Skin of body (tissue), 2 donors: ENCODE results near the gene PLCH2. TPM values are rescaled to one million over a fixed set of nuclear protein-coding genes. Genes with fewer than 3 reads are reported as not detected.
"Not testable (repeated sequence)": the region's sequence is repeated elsewhere in the genome, so short reads cannot be mapped to it uniquely, and the experiment has no call there.

ENCODE experiments used
- DNase-seq: peaks from one replicate; lab custom pipeline; 2025; lab: John Stamatoyannopoulos, UW
- total RNA-seq: library from RNA; depleted of rRNA; stranded (reverse); fragments of >200 nt; gene quantifications from one replicate; pipeline ENCODE4 v1.2.3, GENCODE V29; 2014

The PLCH2 gene
- total RNA-seq, 1 donor from 2014 or later, result 15.3 TPM

- no peak for DNase-seq
Observed at GRCh38 chr1:2544093-2544874, 68.2 kb downstream of the PLCH2 start.

DNA sequence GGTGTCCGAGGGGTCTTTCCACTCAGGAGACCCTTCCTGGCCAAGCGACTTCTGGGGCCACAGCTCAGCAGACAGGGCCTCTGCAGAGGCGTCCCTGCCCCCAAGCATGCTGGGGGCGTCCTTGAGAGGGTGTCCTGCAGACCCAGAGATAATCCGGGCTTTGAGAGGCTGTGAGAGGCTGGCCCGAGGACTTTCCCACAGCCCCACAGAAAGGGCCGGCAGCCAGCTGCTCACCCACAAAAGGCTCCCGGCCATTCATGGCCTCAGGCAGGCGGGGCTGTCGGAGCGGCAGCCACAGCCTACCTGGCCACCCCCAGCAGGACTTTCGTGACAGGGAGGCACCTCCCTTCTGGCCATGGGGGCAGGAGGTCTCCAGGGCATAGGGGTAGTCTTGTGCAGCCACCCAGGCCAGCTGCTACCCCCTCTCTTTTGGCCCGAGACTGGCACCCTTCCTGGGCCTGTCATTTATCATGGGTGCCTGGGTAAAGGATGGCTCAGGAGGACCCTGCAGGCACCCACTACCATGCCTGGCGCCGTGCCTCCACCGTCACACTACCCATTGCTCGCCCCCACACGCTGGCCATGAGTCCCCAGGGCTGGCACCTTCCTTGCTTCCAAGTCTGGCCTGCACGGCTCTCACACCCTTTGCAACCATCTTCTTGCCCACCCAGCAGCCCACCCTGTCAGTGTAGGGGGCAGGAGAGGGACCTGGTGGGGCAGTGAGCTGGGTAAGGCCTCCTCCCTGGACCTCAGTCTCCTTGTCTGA lies 69.0 kb downstream of the PLCH2 start:
- no peak for DNase-seq

DNA sequence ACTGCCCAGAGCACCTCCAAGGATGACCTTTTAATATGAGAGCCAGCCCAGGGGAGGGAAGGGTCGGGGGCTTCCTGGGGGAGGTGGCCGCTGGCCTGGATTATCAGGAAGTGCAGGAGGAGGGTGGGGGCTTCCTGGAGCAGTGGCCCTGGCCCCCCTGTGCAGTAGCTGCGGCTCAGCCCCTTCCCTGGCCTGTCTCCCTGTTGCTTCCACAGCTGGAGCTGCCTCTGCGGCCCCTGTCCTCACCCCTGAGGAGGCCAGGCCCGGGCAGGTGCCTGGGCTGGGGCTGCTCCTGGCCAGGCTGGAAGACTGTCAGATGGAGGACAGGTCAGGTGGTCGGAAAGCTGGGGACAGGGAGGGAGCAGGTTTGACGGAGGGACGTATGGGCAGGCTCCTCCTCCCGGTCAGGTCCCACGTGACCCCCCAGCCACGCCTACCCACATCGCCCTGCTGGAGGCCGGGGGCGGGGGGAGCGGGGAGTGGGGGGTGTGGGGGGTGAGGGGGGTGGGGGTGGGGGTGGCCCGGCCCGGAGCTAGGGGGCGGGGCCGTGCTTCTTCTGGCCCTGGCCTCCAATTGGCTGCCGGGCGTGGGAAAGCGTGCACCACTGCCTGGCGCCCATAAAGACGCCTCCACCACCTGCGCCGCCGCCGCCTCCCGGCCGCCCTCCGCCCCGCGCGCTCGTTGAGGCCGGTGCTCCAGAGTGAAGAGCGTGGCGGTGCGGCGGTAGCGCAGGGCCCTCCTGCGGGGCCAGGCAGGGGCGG lies 69.8 kb downstream of the PLCH2 start:
- DNase-seq, result peak; percentile 68

DNA sequence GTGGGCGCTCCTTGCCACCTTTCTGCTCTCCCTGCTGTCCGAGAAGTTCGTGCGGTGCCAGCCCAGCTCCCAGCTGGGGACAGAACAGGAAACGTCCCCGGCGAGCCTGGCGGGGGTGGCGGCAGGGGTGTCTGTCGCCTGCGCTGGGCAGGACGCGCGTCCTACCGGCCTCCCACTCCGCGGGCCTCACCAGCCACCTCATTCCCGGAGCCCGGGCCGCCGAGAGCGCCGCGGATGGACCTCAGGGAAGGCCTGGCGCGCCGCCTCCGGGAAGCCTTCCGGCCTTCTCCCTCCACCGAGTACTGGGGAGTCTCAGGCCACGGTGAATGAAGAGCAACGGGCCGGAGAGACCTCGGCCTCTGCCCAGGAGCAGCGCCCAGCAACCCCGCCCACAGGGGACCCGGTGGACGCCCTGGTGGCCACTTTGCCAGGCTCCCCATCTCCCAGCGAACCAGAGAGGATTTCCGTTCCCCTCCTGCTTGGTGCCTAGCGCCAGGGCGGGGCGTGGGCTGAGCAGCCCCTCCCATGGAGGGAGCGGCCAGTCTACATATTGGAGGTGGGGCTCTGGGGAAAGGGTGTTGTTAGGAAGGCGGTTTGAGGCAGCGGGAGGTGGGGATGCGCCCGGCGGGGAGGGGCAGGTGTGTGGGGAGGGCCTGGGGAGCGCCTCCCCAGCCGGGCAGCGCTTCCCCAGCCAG lies 70.6 kb downstream of the PLCH2 start:
- peak; percentile 39 for DNase-seq

- no peak for DNase-seq
Observed at GRCh38 chr1:2547210-2548067, 71.3 kb downstream of the PLCH2 start.

GRCh38 chr1:2548068-2548589 lies 72.0 kb downstream of the PLCH2 start:
- no peak for DNase-seq

GRCh38 chr1:2549367-2550029 lies 73.4 kb downstream of the PLCH2 start:
- DNase-seq, result not testable (repeated sequence)

DNA sequence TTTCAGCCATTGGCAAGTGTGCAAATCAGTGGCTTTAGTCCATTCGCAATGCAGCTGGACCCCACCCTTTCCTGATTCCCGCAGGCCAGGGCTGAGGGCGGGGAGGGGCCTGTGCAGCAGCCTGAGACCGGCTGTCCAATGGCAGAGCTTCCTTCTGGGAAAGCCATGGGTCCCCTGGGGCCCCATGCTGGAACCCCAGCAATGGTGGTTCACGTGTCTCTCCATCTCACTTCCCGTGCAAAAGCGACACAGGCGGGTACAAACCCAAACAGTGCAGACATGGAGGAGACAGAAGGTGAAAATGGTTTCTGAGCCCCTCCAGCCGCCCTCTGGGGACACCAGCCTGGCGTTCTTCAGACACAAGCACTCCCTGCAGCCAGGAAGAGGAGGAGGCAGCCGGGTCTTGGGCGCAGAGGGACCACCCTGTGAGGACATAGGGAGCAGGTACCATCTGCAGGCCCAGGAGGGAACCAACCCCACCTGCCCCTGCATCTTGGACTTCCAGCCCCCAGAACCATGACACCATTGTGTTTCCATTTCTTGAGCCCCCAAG lies 74.3 kb downstream of the PLCH2 start:
- DNase-seq, result not testable (repeated sequence)

DNA sequence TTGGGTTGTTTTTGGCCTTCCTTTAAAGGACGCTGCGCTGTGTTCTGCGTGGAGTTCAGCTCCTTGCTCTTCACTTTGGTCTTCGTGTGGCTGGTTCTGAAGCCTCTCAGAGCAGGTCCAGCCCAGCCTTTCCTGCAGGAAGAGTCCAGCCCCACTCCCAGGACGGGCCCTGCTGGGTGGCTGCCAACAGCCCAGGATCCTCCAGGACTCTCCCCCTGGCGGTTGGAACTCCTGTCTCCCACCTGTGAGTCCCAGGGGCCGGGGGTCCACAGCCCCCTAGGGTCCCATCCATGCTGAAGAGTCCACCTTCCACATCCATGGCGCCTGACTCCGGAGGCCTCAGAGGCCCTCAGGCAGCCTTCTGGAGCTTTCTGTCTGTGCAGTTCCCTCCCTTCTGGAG lies 75.5 kb downstream of the PLCH2 start:
- DNase-seq, result not testable (repeated sequence)

DNA sequence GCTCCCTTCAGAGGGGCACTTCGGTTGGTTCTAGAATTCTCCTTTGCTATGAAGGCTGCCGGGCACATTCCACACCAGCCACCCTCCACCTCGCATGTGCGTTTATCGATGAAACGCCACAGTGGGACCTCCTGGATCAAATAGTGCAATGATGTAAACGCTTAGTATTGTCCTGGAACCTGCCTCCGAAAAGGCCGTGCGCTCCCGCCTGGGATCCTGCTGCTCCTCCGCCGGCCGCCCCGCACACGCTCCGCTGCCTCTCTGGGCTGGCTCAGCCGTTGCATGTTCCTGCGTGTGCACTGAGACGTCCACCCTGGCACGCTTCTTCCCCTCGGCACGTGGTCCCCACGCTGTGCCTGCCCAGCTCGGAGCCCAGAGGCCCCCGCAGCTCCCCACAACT lies 76.1 kb downstream of the PLCH2 start:
- no peak for DNase-seq

DNA sequence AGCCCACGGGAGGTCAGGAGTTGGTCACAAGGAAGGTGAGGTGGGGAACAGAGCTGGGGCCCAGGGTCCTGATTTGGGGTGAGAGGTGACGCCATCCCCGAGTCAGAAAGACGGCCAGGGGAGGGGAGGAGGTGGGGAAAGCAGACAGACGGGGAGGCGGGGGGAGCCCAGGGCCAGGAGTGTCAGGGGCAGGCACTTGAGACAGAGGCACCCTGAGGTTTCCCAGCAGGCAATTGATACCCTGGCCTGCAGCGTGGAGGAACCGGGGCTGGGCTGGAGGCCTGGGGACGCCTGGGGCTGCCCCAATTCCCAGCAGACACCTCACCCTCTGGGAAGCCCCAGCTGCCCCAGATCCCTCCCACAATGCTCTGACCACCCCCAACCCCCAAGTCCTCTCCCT lies 77.0 kb downstream of the PLCH2 start:
- DNase-seq, result not testable (repeated sequence)

DNA sequence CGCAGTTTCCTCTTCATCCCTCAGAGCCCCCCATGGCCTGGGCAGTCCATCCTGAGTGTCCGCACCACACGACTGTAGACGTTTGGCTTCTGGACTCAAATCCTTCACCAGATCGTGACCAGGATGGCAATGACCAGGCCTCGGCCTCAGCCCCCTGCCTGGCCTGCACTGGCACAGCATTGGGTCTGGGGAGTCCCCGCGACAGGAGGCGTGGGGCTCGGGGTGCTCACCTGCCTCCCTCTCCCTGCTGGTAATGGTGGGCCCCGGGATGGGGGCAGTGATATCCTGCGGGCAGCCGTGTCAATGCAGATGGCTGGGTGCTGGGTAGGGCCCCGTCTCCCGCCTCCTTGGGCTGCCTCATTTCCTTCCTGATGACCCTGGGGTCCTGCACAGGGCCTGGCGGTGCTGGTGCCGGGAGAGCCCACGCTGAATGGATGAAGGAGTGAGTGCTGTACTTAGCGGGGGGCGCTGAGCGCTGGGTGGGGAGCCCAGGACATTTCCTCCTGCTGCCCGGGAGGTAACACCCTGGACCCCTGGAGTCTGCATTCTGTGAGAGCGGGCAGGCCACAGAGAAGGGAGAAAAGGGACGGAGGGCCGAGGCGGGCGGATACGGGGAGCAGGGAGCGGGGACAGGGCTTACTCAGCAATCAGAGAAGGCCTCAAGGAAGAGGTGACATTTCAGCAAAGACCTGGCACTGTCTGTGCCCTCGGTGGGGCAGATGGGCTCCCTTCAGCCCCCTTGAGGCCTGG lies 78.0 kb downstream of the PLCH2 start:
- no peak for DNase-seq

- DNase-seq, result no peak
Observed at GRCh38 chr1:2554621-2555387, 78.7 kb downstream of the PLCH2 start.

Other genes starting within 250 kb of the PLCH2 start
- 28.4 TPM for gene SKI, start 248.0 kb upstream of the PLCH2 start, total RNA-seq
- gene MORN1, start 84.7 kb upstream of the PLCH2 start, total RNA-seq, result 10.3 TPM
- 40.1 TPM for gene RER1, start 84.4 kb upstream of the PLCH2 start, total RNA-seq
- gene PEX10, start 63.7 kb upstream of the PLCH2 start, total RNA-seq, result 15.8 TPM
- 24.1 TPM for gene PANK4, start 50.3 kb downstream of the PLCH2 start, total RNA-seq
- 1.5 TPM for gene HES5, start 54.0 kb downstream of the PLCH2 start, total RNA-seq
- 18.1 TPM for gene TNFRSF14, start 80.1 kb downstream of the PLCH2 start, total RNA-seq
- 7.3 TPM for gene PRXL2B, start 110.5 kb downstream of the PLCH2 start, total RNA-seq
- 1.3 TPM for gene MMEL1, start 156.7 kb downstream of the PLCH2 start, total RNA-seq